H1 (cell line): ENCODE measurements around the gene NHERF2. TPM values are rescaled to one million over a fixed set of nuclear protein-coding genes. Genes with fewer than 3 reads are reported as not detected.

Source experiments
- CTCF ChIA-PET: fragments of 300-600 bp; sonication (Branson Sonifier 250); formaldehyde crosslinking; loops from one replicate; lab custom pipeline; 2021; ENCODE audit not compliant: partially characterized antibody; lab: Charles Lee
- POLR2A ChIA-PET: fragments of 300-600 bp; sonication (Branson Sonifier 250); formaldehyde crosslinking; loops from one replicate; lab custom pipeline; 2021; ENCODE audit warnings: inconsistent platforms; ENCODE audit not compliant: partially characterized antibody; lab: Charles Lee
- DNase-seq, 2 experiments: peaks; one replicate each; pipeline versions ENCODE4 v3.0.0 to v3.0.0-alpha.2; 2010 to 2022; ENCODE audit warnings: low spot score in 2 of 2, low read depth in 1 of 2, mixed read lengths in 1 of 2
- FAIRE-seq: peaks from 2 replicates; lab custom pipeline; 2011; peaks lifted over from hg19 to GRCh38; lab: Jason Lieb, UNC
- H2AFZ ChIP-seq: 2 replicates; pipeline ENCODE4 v1.8.1; 2012; ENCODE audit warnings: low read length, inconsistent platforms
- H2AK5ac ChIP-seq: 2 replicates; pipeline ENCODE4 v1.6.1; 2013; ENCODE audit warnings: low read depth, low read length
- H2BK120ac ChIP-seq: replicated peaks from 2 replicates; pipeline ENCODE3; 2013; ENCODE audit warnings: low read depth, low read length, inconsistent platforms
- H2BK12ac ChIP-seq: 2 replicates; pipeline ENCODE4 v1.6.1; 2013; ENCODE audit warnings: low read depth, low read length
- H2BK15ac ChIP-seq: 2 replicates; pipeline ENCODE4 v1.6.1; 2013; ENCODE audit warnings: low read length
- H2BK20ac ChIP-seq: 2 replicates; pipeline ENCODE4 v1.6.1; 2013; ENCODE audit warnings: low read length
- H2BK5ac ChIP-seq: 2 replicates; pipeline ENCODE4 v1.6.1; 2013; ENCODE audit warnings: low read depth, low read length
- H3K14ac ChIP-seq: 2 replicates; pipeline ENCODE4 v1.6.1; 2013; ENCODE audit warnings: inconsistent platforms; ENCODE audit not compliant: insufficient read length
- H3K18ac ChIP-seq: 2 replicates; pipeline ENCODE4 v1.6.1; 2013; ENCODE audit warnings: low read length; ENCODE audit errors: extremely low read depth
- H3K23ac ChIP-seq: 2 replicates; pipeline ENCODE4 v1.6.1; 2013; ENCODE audit warnings: inconsistent platforms; ENCODE audit not compliant: insufficient read length
- H3K23me2 ChIP-seq: 2 replicates; pipeline ENCODE4 v1.6.1; 2013; ENCODE audit warnings: low read depth, low read length
- H3K27ac ChIP-seq: 2 replicates; pipeline ENCODE4 v1.6.1; 2011; ENCODE audit warnings: low read depth, low read length, inconsistent platforms
- H3K27me3 ChIP-seq, 4 experiments: replicated peaks in 1 of 4; 1 replicate in 1 of 4; 2 replicates in 3 of 4; pipeline versions ENCODE4 v1.6.1 to v1.8.1; 2011 to 2013; ENCODE audit warnings: low read length in 3 of 4, mild to moderate bottlenecking in 3 of 4, inconsistent platforms in 2 of 4, mixed read lengths in 2 of 4, moderate library complexity in 1 of 4; ENCODE audit not compliant: control insufficient read depth in 3 of 4, insufficient read depth in 3 of 4; ENCODE audit errors: extremely low read depth in 1 of 4
- H3K36me3 ChIP-seq, 4 experiments: 2 replicates each; pipeline versions ENCODE4 v1.6.1 to v1.8.1; 2011 to 2013; ENCODE audit warnings: mild to moderate bottlenecking in 4 of 4, low read length in 3 of 4, moderate library complexity in 2 of 4, control low read depth in 1 of 4, inconsistent platforms in 1 of 4; ENCODE audit not compliant: insufficient read depth in 4 of 4, control insufficient read depth in 2 of 4
- H3K4ac ChIP-seq: replicated peaks from 2 replicates; pipeline ENCODE3; 2013; ENCODE audit warnings: low read length, low read depth, mixed read lengths, inconsistent platforms; ENCODE audit not compliant: insufficient read length
- H3K4me1 ChIP-seq, 4 experiments: replicated peaks in 1 of 4; 1 replicate in 1 of 4; 2 replicates in 3 of 4; pipeline versions ENCODE4 v1.6.1 to v1.8.1; 2011 to 2013; ENCODE audit warnings: low read length in 3 of 4, inconsistent platforms in 2 of 4, mixed read lengths in 1 of 4; ENCODE audit not compliant: insufficient read depth in 4 of 4, control insufficient read depth in 3 of 4
- H3K4me2 ChIP-seq, 2 experiments: 2 replicates each; pipeline versions ENCODE4 v1.6.1 to v1.8.1; 2011 to 2013; ENCODE audit warnings: low read depth in 2 of 2, low read length in 2 of 2, control low read depth in 1 of 2, inconsistent platforms in 1 of 2, mild to moderate bottlenecking in 1 of 2; ENCODE audit not compliant: insufficient read depth in 1 of 2
- H3K4me3 ChIP-seq, 4 experiments: fragments of 200-600, 300-600 bp in 1 of 4; sonication (generic), shearing (Covaris generic), sonication (Bioruptor Twin) in 1 of 4; 2 replicates each; pipeline versions ENCODE4 v1.5.1 to v1.8.1; 2011 to 2016; ENCODE audit warnings: low read length in 4 of 4, low read depth in 3 of 4, control low read depth in 2 of 4, inconsistent platforms in 2 of 4, mild to moderate bottlenecking in 2 of 4, mixed read lengths in 1 of 4, moderate library complexity in 1 of 4; ENCODE audit not compliant: insufficient read depth in 2 of 4; ENCODE audit errors: extremely low read depth in 1 of 4
- H3K56ac ChIP-seq: replicated peaks from 2 replicates; pipeline ENCODE3; 2013; ENCODE audit warnings: low read depth, mild to moderate bottlenecking, mixed read lengths, low read length, inconsistent platforms; ENCODE audit not compliant: insufficient read length
- H3K79me1 ChIP-seq: 2 replicates; pipeline ENCODE4 v1.6.1; 2013; ENCODE audit warnings: low read depth, low read length, control low read depth
- H3K79me2 ChIP-seq, 2 experiments: 2 replicates each; pipeline versions ENCODE4 v1.6.1 to v1.8.1; 2012 to 2013; ENCODE audit warnings: low read length in 2 of 2, mild to moderate bottlenecking in 2 of 2, inconsistent platforms in 1 of 2; ENCODE audit not compliant: insufficient read depth in 2 of 2, control insufficient read depth in 1 of 2
- H3K9ac ChIP-seq, 4 experiments: replicated peaks in 1 of 4; 1 replicate in 1 of 4; 2 replicates in 3 of 4; pipeline versions ENCODE4 v1.6.1 to v1.8.1; 2011 to 2013; ENCODE audit warnings: low read depth in 3 of 4, low read length in 3 of 4, control low read depth in 2 of 4, mild to moderate bottlenecking in 2 of 4, moderate library complexity in 2 of 4, inconsistent platforms in 1 of 4; ENCODE audit errors: extremely low read depth in 1 of 4
- H3K9me3 ChIP-seq, 2 experiments: 2 replicates each; pipeline versions ENCODE4 v1.6.1 to v1.8.1; 2012 to 2013; ENCODE audit warnings: mild to moderate bottlenecking in 2 of 2, moderate library complexity in 2 of 2, control low read depth in 1 of 2, inconsistent platforms in 1 of 2, low read depth in 1 of 2, low read length in 1 of 2, mixed read lengths in 1 of 2; ENCODE audit not compliant: insufficient read depth in 2 of 2
- H4K20me1 ChIP-seq, 2 experiments: replicated peaks in 1 of 2; 2 replicates each; pipeline versions ENCODE3 to v1.8.1; 2011 to 2013; ENCODE audit warnings: inconsistent platforms in 2 of 2, low read length in 2 of 2, mild to moderate bottlenecking in 1 of 2; ENCODE audit not compliant: insufficient read depth in 2 of 2, control insufficient read depth in 1 of 2
- H4K5ac ChIP-seq: 2 replicates; pipeline ENCODE4 v1.6.1; 2013; ENCODE audit warnings: low read length, low read depth, mixed read lengths, inconsistent platforms; ENCODE audit not compliant: insufficient read length
- H4K8ac ChIP-seq: 2 replicates; pipeline ENCODE4 v1.8.0; 2013; ENCODE audit warnings: mild to moderate bottlenecking, moderate library complexity, low read length, inconsistent platforms; ENCODE audit not compliant: insufficient read depth; ENCODE audit errors: extremely low read depth
- H4K91ac ChIP-seq: replicated peaks from 2 replicates; pipeline ENCODE3; 2013; ENCODE audit warnings: low read length, mixed read lengths, inconsistent platforms; ENCODE audit not compliant: insufficient read length
- CBX5 ChIP-seq: fragments of 300-800, 300-1000 bp; sonication (generic); IDR thresholded peaks from 2 replicates; pipeline ENCODE4 v1.7.1; 2016; ENCODE audit warnings: antibody characterized with exemption, low read length, low read depth
- GABPA ChIP-seq: IDR thresholded peaks from 2 replicates; pipeline ENCODE4 v1.6.1; 2011; ENCODE audit warnings: mild to moderate bottlenecking, low read length, moderate library complexity, borderline replicate concordance; ENCODE audit not compliant: insufficient read depth
- POU5F1 ChIP-seq: IDR thresholded peaks from 2 replicates; pipeline ENCODE4 v1.6.1; 2011; ENCODE audit warnings: low read depth, mild to moderate bottlenecking, low read length, moderate library complexity
- RAD21 ChIP-seq, 2 experiments: IDR thresholded peaks in 1 of 2; conservative IDR thresholded peaks in 1 of 2; 2 replicates each; pipeline ENCODE4 v1.6.1; 2011; ENCODE audit warnings: low read depth in 2 of 2, low read length in 2 of 2, improper control_type of control experiment in 1 of 2, inconsistent platforms in 1 of 2, mild to moderate bottlenecking in 1 of 2, moderate library complexity in 1 of 2
- RXRA ChIP-seq: IDR thresholded peaks from 2 replicates; pipeline ENCODE4 v1.6.1; 2011; ENCODE audit warnings: low read depth, mild to moderate bottlenecking, low read length, moderate library complexity; ENCODE audit not compliant: insufficient read depth
- SAP30 ChIP-seq: fragments of 300-600 bp; sonication (generic); IDR thresholded peaks from 2 replicates; pipeline ENCODE4 v1.7.1; 2012; ENCODE audit warnings: low read length, moderate library complexity, mild to moderate bottlenecking, inconsistent platforms; ENCODE audit not compliant: insufficient read depth, insufficient replicate concordance
- SIRT6 ChIP-seq: IDR thresholded peaks from one replicate; pipeline ENCODE4 v1.7.1; 2012; ENCODE audit warnings: low read length, inconsistent platforms
- SIX5 ChIP-seq: IDR thresholded peaks from 2 replicates; pipeline ENCODE4 v1.6.1; 2011; ENCODE audit warnings: mild to moderate bottlenecking, low read depth, low read length
- SRF ChIP-seq: IDR thresholded peaks from 2 replicates; pipeline ENCODE4 v1.6.1; 2011; ENCODE audit warnings: mild to moderate bottlenecking, low read depth, low read length, moderate library complexity
- TCF12 ChIP-seq: IDR thresholded peaks from 2 replicates; pipeline ENCODE4 v1.6.1; 2011; ENCODE audit warnings: low read depth, mild to moderate bottlenecking, low read length
- WGBS, 2 experiments: shearing (Covaris generic) in 1 of 2; methylation state at CpG; one replicate each; pipeline versions ENCODE4 v1.1.6 to v1.1.7; 2013 to 2015; ENCODE audit warnings: low lambda C conversion rate in 2 of 2, mixed read lengths in 2 of 2, inconsistent platforms in 1 of 2, low coverage in 1 of 2, missing lambda C conversion rate in 1 of 2; ENCODE audit not compliant: insufficient replicate concordance in 2 of 2, insufficient coverage in 1 of 2, insufficient read length in 1 of 2; ENCODE audit errors: extremely low coverage in 1 of 2, missing lambda C conversion rate in 1 of 2; 5-methylcytosine and 5-hydroxymethylcytosine counted together
- polyA plus RNA-seq, 7 experiments: library from polyadenylated mRNA; depleted of rRNA in 3 of 7; stranded (reverse) in 5 of 7; unstranded in 2 of 7; fragments of >200 nt in 5 of 7; fragments of 200-250 nt in 2 of 7; gene quantifications; 1 replicate in 5 of 7; 2 replicates in 1 of 7; 4 replicates in 1 of 7; pipeline versions ENCODE4 v1.2.1 to v1.2.3, GENCODE V29; 2011 to 2013; ENCODE audit warnings: missing spikeins in 2 of 7, mixed read lengths in 2 of 7
- total RNA-seq: library from RNA; stranded (reverse); fragmentation: NEBNext Ultra II Directional; extraction: Animal tissue kit (Norgen Biotek cat#: 25700); gene quantifications from 2 replicates; pipeline ENCODE4 v1.2.1, GENCODE V29; 2021
- TF ChIP-seq, protein P1 (sequence below): IDR thresholded peaks from 2 replicates; pipeline ENCODE4 v1.6.1; 2012; ENCODE audit warnings: inconsistent platforms

The NHERF2 gene
- total and polyA plus RNA-seq, 2 of the 8 experiments (the other 6 are each of a cell fraction or from before 2014, with no cell fraction given), result 13.9 to 19.3 TPM

DNA sequence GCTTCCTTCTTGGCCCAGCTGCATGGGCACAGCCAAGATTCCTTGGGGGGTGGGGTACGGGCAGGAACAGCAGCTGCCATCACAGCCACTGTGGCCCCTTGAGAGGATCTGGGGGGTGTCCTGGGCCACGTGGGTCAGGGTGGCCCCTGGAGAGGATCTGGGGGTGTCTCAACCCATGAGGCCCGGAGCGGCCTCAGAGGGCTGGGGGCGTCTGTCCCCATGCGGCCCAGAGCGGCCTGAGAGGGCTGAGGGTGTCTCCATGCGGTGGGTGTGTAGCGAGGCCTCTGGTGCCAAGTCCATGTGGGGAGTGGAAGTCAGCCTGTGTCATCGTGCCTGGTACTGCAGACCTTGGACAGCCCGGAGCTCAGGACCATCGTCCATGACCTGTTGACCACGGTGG, 34.8 kb downstream of the NHERF2 start:
- Histone ChIP-seq H3K4me3 (no peak overlapping the region), H3K9me3 (no peaks in the 10 kb centered on the region), H3K79me1 (no peaks in the 10 kb centered on the region), H3K23ac (no peak overlapping the region), H3K4ac (no peak overlapping the region), H3K9ac (no peak overlapping the region), H2BK15ac (no peak overlapping the region), H4K91ac (no peak overlapping the region), H4K20me1 (peaks cover 0 to 14% of the 10 kb centered on the region in 2 experiments), H2BK20ac (no peak overlapping the region), H4K8ac (no peak overlapping the region), H3K18ac (no peak overlapping the region), H2AK5ac (no peak overlapping the region), H3K27ac (no peak overlapping the region), H3K14ac (no peak overlapping the region), H2BK5ac (no peak overlapping the region), H3K56ac (no peak overlapping the region), H3K27me3 (no peaks in the 10 kb centered on the region), H2AFZ (no peak overlapping the region), H4K5ac (no peak overlapping the region), H3K79me2 (no peaks in the 10 kb centered on the region), H3K36me3 (peaks cover 2 to 14% (median 6%) of the 10 kb centered on the region in 4 experiments; a peak in 6 of 8 replicates), H3K23me2 (no peaks in the 10 kb centered on the region), H3K4me2 (no peak overlapping the region), H2BK12ac (no peak overlapping the region), H2BK120ac (no peak overlapping the region), H3K4me1 (no peaks in the 10 kb centered on the region)
- FAIRE-seq, result no peak
- 95% methylated on average over 13 of the region's 13 CpGs; no CpG with 5 or more reads in 1 of the 2 experiments for WGBS, 2 experiments
- ChIA-PET CTCF (interaction anchor here (0.6 to 2.8 kb wide), 5 partner anchors 11 to 132 kb away, joined by 3 to 14 read pairs (median 4); no protein-coding TSS in a partner anchor), POLR2A (interaction anchor here (0.8 to 3.6 kb wide), 4 partner anchors 10 to 98 kb away, joined by 3 to 11 read pairs (median 4); partner anchors contain the start of gene TRAF7)
- DNase-seq, result no peak
- TF ChIP-seq POU5F1 (no peak), RXRA (no peak), RAD21 (IDR thresholded peaks at IDR 0.05 in 1 of 2, conservative IDR thresholded peaks at IDR 0.05 in 1 of 2; ENCODE audit: low read depth in 2 of 2, low read length in 2 of 2) (no peak), SRF (no peak), SIRT6 (no peak), SIX5 (no peak), SAP30 (no peak), CBX5 (no peak), TCF12 (no peak), GABPA (no peak)
- TF ChIP-seq, protein P1, sequence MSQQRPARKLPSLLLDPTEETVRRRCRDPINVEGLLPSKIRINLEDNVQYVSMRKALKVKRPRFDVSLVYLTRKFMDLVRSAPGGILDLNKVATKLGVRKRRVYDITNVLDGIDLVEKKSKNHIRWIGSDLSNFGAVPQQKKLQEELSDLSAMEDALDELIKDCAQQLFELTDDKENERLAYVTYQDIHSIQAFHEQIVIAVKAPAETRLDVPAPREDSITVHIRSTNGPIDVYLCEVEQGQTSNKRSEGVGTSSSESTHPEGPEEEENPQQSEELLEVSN, result no peak
